K562 (cell line): ENCODE data around the gene ARHGEF10L. TPM values are rescaled to one million over a fixed set of nuclear protein-coding genes. Genes with fewer than 3 reads are reported as not detected.
A peak's percentile ranks its signal among the peaks of the same experiment; 100 is the strongest.

Source experiments
- ATAC-seq: fragments of 200-7000 bp; cut with Tn5 transposase; 3 replicates; pipeline ENCODE4 v1.9.1; 2020; ENCODE audit warnings: moderate library complexity
- BruUV-seq: library from RNA; stranded (reverse); fragments of 400-500 nt; replicated peaks from 2 replicates; lab custom pipeline; 2021; lab: Mats Ljungman, UMichigan
- CTCF ChIA-PET: fragments of 300-600 bp; formaldehyde crosslinking; extraction: SDS; loops from one replicate; lab custom pipeline; 2021; ENCODE audit warnings: low intra/inter-chr PET ratio; lab: Yijun Ruan, JAX
- POLR2A ChIA-PET: fragments of 300-600, 350-650 bp; sonication (Branson Sonifier 250); formaldehyde crosslinking; extraction: SDS; loops from one replicate; lab custom pipeline; 2021; ENCODE audit warnings: antibody characterized with exemption, inconsistent platforms; lab: Yijun Ruan, JAX
- DNase-seq, 4 experiments: peaks; one replicate each; pipeline versions ENCODE4 v3.0.0 to v3.0.0-alpha.2; 2011 to 2018; ENCODE audit warnings: low spot score in 3 of 4, mixed read lengths in 3 of 4; ENCODE audit errors: extremely low read depth in 1 of 4
- FAIRE-seq: peaks from 2 replicates; lab custom pipeline; 2011; peaks lifted over from hg19 to GRCh38; lab: Jason Lieb, UNC
- H2AFZ ChIP-seq: 2 replicates; pipeline ENCODE4 v1.6.0; 2011; ENCODE audit warnings: low read depth, low read length, control low read depth, inconsistent platforms
- H3K27ac ChIP-seq: fragments of 200-600 bp; 3 replicates; pipeline ENCODE4 v1.8.0; 2011; ENCODE audit warnings: low read depth, mild to moderate bottlenecking, control low read depth, inconsistent platforms, low read length, moderate library complexity, mixed read lengths; ENCODE audit errors: extremely low read depth
- H3K27me3 ChIP-seq, 2 experiments: fragments of 300-600 bp in 1 of 2; 2 replicates in 1 of 2; 3 replicates in 1 of 2; pipeline versions ENCODE4 v1.6.0 to v1.8.0; 2011; ENCODE audit warnings: inconsistent platforms in 2 of 2, low read length in 2 of 2, mild to moderate bottlenecking in 1 of 2, mixed read lengths in 1 of 2, moderate library complexity in 1 of 2; ENCODE audit not compliant: control insufficient read depth in 2 of 2, insufficient read depth in 2 of 2
- H3K36me3 ChIP-seq: fragments of 300-600 bp; 3 replicates; pipeline ENCODE4 v1.8.0; 2011; ENCODE audit warnings: mild to moderate bottlenecking, low read length, inconsistent platforms; ENCODE audit not compliant: control insufficient read depth, insufficient read depth
- H3K4me1 ChIP-seq, 2 experiments: fragments of 200-600 bp in 1 of 2; replicated peaks in 1 of 2; 2 replicates in 1 of 2; 3 replicates in 1 of 2; pipeline versions ENCODE4 v1.5.1 to v1.8.0; 2011; ENCODE audit warnings: inconsistent platforms in 2 of 2, low read length in 2 of 2, mild to moderate bottlenecking in 1 of 2, mixed read lengths in 1 of 2, moderate library complexity in 1 of 2; ENCODE audit not compliant: control insufficient read depth in 2 of 2, insufficient read depth in 2 of 2
- H3K4me2 ChIP-seq: 2 replicates; pipeline ENCODE4 v1.6.1; 2011; ENCODE audit warnings: low read length, control low read depth, inconsistent platforms, mixed read lengths; ENCODE audit not compliant: insufficient read depth
- H3K4me3 ChIP-seq: fragments of 200-600 bp; sonication (generic), shearing (Covaris generic); 2 replicates; pipeline ENCODE4 v1.5.1; 2016; ENCODE audit warnings: control low read depth, inconsistent platforms
- H3K79me2 ChIP-seq: fragments of 200-600 bp; 3 replicates; pipeline ENCODE4 v1.8.0; 2011; ENCODE audit warnings: low read length, inconsistent platforms; ENCODE audit not compliant: control insufficient read depth, insufficient read depth
- H3K9ac ChIP-seq, 2 experiments: 2 replicates each; pipeline versions ENCODE4 v1.6.0 to v1.6.1; 2011; ENCODE audit warnings: low read depth in 2 of 2, low read length in 2 of 2, control low read depth in 1 of 2, inconsistent platforms in 1 of 2, mild to moderate bottlenecking in 1 of 2, mixed read lengths in 1 of 2; ENCODE audit not compliant: insufficient read depth in 1 of 2
- H3K9me1 ChIP-seq: one replicate; pipeline ENCODE4 v1.6.0; 2011; ENCODE audit warnings: inconsistent platforms, mild to moderate bottlenecking, low read length, moderate library complexity; ENCODE audit not compliant: control insufficient read depth, insufficient read depth
- H3K9me3 ChIP-seq: replicated peaks from 2 replicates; pipeline ENCODE4 v1.5.1; 2011; ENCODE audit warnings: low read depth, low read length, inconsistent platforms; ENCODE audit not compliant: control insufficient read depth, insufficient read depth
- H4K20me1 ChIP-seq: replicated peaks from 2 replicates; pipeline ENCODE4 v1.6.1; 2011; ENCODE audit warnings: low read length, inconsistent platforms, mixed read lengths; ENCODE audit not compliant: control insufficient read depth, insufficient read depth
- C11orf30 ChIP-seq: fragments of 450-650 bp; IDR thresholded peaks from 2 replicates; pipeline ENCODE4 v1.6.1; 2016; ENCODE audit warnings: low read depth, mild to moderate bottlenecking
- HDAC2 ChIP-seq: fragments of 450-650 bp; IDR thresholded peaks from 2 replicates; pipeline ENCODE4 v1.6.1; 2016; ENCODE audit warnings: mild to moderate bottlenecking
- KDM1A ChIP-seq, 2 experiments: fragments of 450-650 bp; IDR thresholded peaks; 2 replicates each; pipeline ENCODE4 v1.6.1; 2016; ENCODE audit warnings: mild to moderate bottlenecking in 2 of 2
- PPARD ChIP-seq: fragments of 250-450 bp; sonication (Bioruptor Pico); IDR thresholded peaks from 2 replicates; pipeline ENCODE4 v1.8.0; 2022; ENCODE audit warnings: inconsistent platforms, mild to moderate bottlenecking, moderate library complexity
- RNF2 ChIP-seq: sonication (generic); IDR thresholded peaks from 2 replicates; pipeline ENCODE4 v1.6.1; 2016
- ZFP36 ChIP-seq: fragments of 150-350 bp; IDR thresholded peaks from 2 replicates; pipeline ENCODE4 v1.6.1; 2018; ENCODE audit warnings: low read length, low read depth; ENCODE audit not compliant: partially characterized antibody
- ZNF316 ChIP-seq: fragments of 450-650 bp; IDR thresholded peaks from 2 replicates; pipeline ENCODE4 v1.6.1; 2016
- ZNF695 ChIP-seq: fragments of 450-650 bp; formaldehyde crosslinking; IDR thresholded peaks from 2 replicates; pipeline ENCODE4 v1.4.0; 2020; ENCODE audit warnings: mild to moderate bottlenecking, moderate library complexity
- WGBS: fragments of 100-300 bp; shearing (Covaris generic); methylation state at CpG from one replicate; pipeline ENCODE4 v1.1.6; 2016; ENCODE audit warnings: low coverage, mixed read lengths; ENCODE audit not compliant: insufficient coverage; ENCODE audit errors: missing lambda C conversion rate; 5-methylcytosine and 5-hydroxymethylcytosine counted together
- in situ Hi-C: fragments of 300-500 bp; cut with MboI; formaldehyde crosslinking; loops from 4 replicates; pipeline ENCODE4 v1.15.0; 2018; ENCODE audit warnings: inconsistent platforms, mixed read lengths
- intact Hi-C: fragments of 100-400 bp; cut with micrococcal nuclease; formaldehyde crosslinking; loops from 2 replicates; pipeline ENCODE4 v1.14.2; 2022
- polyA plus RNA-seq, 8 experiments: library from polyadenylated mRNA; depleted of rRNA in 4 of 8; stranded (reverse) in 5 of 8; unstranded in 3 of 8; fragments of >200 nt; fragmentation: Nextera tagmentation in 2 of 8; fragmentation: Illumina TruSeq in 1 of 8; extraction: Ambion mirVana in 2 of 8; extraction: Trizol in 1 of 8; gene quantifications; 2 replicates each; pipeline versions ENCODE4 v1.2.1 to v1.2.3, GENCODE V29; 2011 to 2014; ENCODE audit warnings: inconsistent platforms in 1 of 8, missing spikeins in 1 of 8
- total RNA-seq, 7 experiments: library from RNA; depleted of rRNA in 6 of 7; stranded (reverse); fragments of >200 nt in 6 of 7; fragmentation: Illumina TruSeq in 2 of 7; extraction: Trizol in 2 of 7; gene quantifications; 2 replicates each; pipeline versions ENCODE4 v1.2.1 to v1.2.3, GENCODE V29; 2011 to 2021; ENCODE audit warnings: low replicate concordance in 1 of 7
- TF ChIP-seq, protein P1 (sequence below): fragments of 200-800 bp; sonication (Bioruptor generic); IDR thresholded peaks from 2 replicates; pipeline ENCODE4 v1.6.1; 2017; ENCODE audit warnings: missing genetic modification characterization, missing compliant biosample characterization
- TF ChIP-seq, protein P2 (sequence below): IDR thresholded peaks from 2 replicates; pipeline ENCODE4 v1.6.1; 2011; ENCODE audit not compliant: insufficient read length; ENCODE audit errors: extremely low read depth
- TF ChIP-seq, protein P3 (sequence below): fragments of 250-450 bp; sonication (Bioruptor Pico); IDR thresholded peaks from 2 replicates; pipeline ENCODE4 v1.5.0; 2021; ENCODE audit warnings: mild to moderate bottlenecking, moderate library complexity

The ARHGEF10L gene
- total and polyA plus RNA-seq, 9 of the 15 experiments (the other 6 are each of a cell fraction or from before 2014, with no cell fraction given) = 0.09 to 0.13 TPM; not detected in 7

DNA sequence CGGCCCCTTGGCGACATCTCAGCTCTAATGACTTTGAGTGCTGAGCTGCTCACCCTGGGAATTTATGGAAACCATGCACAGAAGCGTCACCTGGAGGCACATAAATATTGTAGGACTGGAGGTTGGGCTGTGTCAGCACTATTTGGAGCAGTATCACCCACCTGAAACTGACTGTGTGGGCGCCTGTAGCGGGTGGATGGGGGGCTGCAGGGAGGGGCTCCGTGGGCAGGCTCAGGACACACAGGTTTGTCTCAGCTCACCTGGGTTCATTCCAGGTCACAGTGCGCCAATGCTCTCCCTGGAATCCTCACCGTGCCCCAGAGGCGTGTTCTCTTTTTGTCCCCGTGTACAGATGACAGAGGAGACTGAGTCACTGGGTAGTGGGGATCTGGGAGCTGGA is 140.8 kb downstream of the ARHGEF10L start:
- no peaks in the 10 kb centered on the region for H3K36me3 ChIP-seq
- TF ChIP-seq C11orf30 = peak; percentile 40; the same call in 1 of the 2 replicates
- 0 out of 2 replicates have a peak, but pooled peaks have one; percentile 40 for TF ChIP-seq ZNF316
- TF ChIP-seq ZNF695 (CRISPR knock-in tag) = no peak
- TF ChIP-seq RNF2 = no peak
- H3K4me2 ChIP-seq = no peak overlapping the region
- ChIA-PET CTCF (interaction anchor here (0.6 kb wide), 1 partner anchor 269 kb away, joined by 3 read pairs; no protein-coding TSS in a partner anchor), POLR2A (interaction anchor here (0.6 to 0.7 kb wide), 2 partner anchors 15 to 1013 kb away, joined by 3 to 4 read pairs; no protein-coding TSS in a partner anchor)
- intact Hi-C loops (no loop called here), in situ Hi-C loops (no loop called here)
- no peak overlapping the region for H3K9ac ChIP-seq
- no TSS peak for BruUV-seq
- no peaks in the 10 kb centered on the region for H3K9me3 ChIP-seq
- peaks cover 2% of the 10 kb centered on the region for H3K9me1 ChIP-seq
- H3K27ac ChIP-seq = no peak overlapping the region
- no peak overlapping the region for H3K4me3 ChIP-seq
- 4% methylated on average over 10 of the region's 10 CpGs for WGBS
- no peak overlapping the region for H2AFZ ChIP-seq
- H4K20me1 ChIP-seq = peaks cover 22% of the 10 kb centered on the region
- H3K79me2 ChIP-seq = no peaks in the 10 kb centered on the region
- FAIRE-seq = no peak
- ATAC-seq = no peak
- H3K4me1 ChIP-seq = no peaks in the 10 kb centered on the region
- H3K27me3 ChIP-seq = peaks cover 8 to 35% of the 10 kb centered on the region in 2 experiments; a peak in 4 of 5 replicates
- DNase-seq = no peak

DNA sequence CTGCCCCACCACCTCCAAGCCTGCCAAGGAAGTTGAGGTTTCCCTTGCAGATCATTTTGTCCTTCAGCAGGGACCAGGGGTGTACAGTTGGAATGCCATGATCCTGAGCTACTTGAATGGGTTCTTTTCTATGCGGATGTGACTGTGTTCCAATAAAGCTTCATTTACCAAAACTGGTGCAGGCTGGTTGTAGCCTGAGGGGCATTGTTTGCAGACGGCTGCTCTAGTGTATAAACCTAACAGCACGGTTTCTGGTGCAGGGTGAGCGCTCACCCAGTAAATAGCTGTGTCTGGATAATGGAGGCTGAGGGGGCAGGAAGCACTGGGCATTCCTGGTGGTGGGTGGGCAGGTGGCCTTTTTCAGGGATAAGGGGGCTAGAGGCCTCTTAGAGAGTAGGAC is 142.9 kb downstream of the ARHGEF10L start:
- CTCF ChIA-PET = no interaction called here
- no peak for ATAC-seq
- DNase-seq = no peak
- H3K4me3 ChIP-seq = no peak overlapping the region
- H3K27me3 ChIP-seq = peaks cover 13 to 45% of the 10 kb centered on the region in 2 experiments
- FAIRE-seq = no peak
- no peaks in the 10 kb centered on the region for H3K9me3 ChIP-seq
- no peak overlapping the region for H3K9ac ChIP-seq
- no peak overlapping the region for H3K4me2 ChIP-seq
- H4K20me1 ChIP-seq = peaks cover 14% of the 10 kb centered on the region
- H2AFZ ChIP-seq = no peak overlapping the region
- no peaks in the 10 kb centered on the region for H3K79me2 ChIP-seq
- H3K9me1 ChIP-seq = no peaks in the 10 kb centered on the region
- H3K4me1 ChIP-seq = no peaks in the 10 kb centered on the region
- no TSS peak for BruUV-seq
- WGBS = 0% methylated on average over 4 of the region's 4 CpGs
- H3K36me3 ChIP-seq = no peaks in the 10 kb centered on the region
- intact Hi-C loops (no loop called here), in situ Hi-C loops (no loop called here)
- POLR2A ChIA-PET = interaction anchor here (0.6 to 1.3 kb wide), 2 partner anchors 10 to 35 kb away, joined by 3 to 4 read pairs; no protein-coding TSS in a partner anchor
- no peak overlapping the region for H3K27ac ChIP-seq
- no peak for TF ChIP-seq PPARD
- no peak for TF ChIP-seq ZFP36
- TF ChIP-seq, protein P1, sequence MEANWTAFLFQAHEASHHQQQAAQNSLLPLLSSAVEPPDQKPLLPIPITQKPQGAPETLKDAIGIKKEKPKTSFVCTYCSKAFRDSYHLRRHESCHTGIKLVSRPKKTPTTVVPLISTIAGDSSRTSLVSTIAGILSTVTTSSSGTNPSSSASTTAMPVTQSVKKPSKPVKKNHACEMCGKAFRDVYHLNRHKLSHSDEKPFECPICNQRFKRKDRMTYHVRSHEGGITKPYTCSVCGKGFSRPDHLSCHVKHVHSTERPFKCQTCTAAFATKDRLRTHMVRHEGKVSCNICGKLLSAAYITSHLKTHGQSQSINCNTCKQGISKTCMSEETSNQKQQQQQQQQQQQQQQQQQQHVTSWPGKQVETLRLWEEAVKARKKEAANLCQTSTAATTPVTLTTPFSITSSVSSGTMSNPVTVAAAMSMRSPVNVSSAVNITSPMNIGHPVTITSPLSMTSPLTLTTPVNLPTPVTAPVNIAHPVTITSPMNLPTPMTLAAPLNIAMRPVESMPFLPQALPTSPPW (CRISPR knock-in tag) = no peak
- TF ChIP-seq, protein P2, sequence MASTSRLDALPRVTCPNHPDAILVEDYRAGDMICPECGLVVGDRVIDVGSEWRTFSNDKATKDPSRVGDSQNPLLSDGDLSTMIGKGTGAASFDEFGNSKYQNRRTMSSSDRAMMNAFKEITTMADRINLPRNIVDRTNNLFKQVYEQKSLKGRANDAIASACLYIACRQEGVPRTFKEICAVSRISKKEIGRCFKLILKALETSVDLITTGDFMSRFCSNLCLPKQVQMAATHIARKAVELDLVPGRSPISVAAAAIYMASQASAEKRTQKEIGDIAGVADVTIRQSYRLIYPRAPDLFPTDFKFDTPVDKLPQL = no peak
- TF ChIP-seq HDAC2 = no peak
- TF ChIP-seq, protein P3, sequence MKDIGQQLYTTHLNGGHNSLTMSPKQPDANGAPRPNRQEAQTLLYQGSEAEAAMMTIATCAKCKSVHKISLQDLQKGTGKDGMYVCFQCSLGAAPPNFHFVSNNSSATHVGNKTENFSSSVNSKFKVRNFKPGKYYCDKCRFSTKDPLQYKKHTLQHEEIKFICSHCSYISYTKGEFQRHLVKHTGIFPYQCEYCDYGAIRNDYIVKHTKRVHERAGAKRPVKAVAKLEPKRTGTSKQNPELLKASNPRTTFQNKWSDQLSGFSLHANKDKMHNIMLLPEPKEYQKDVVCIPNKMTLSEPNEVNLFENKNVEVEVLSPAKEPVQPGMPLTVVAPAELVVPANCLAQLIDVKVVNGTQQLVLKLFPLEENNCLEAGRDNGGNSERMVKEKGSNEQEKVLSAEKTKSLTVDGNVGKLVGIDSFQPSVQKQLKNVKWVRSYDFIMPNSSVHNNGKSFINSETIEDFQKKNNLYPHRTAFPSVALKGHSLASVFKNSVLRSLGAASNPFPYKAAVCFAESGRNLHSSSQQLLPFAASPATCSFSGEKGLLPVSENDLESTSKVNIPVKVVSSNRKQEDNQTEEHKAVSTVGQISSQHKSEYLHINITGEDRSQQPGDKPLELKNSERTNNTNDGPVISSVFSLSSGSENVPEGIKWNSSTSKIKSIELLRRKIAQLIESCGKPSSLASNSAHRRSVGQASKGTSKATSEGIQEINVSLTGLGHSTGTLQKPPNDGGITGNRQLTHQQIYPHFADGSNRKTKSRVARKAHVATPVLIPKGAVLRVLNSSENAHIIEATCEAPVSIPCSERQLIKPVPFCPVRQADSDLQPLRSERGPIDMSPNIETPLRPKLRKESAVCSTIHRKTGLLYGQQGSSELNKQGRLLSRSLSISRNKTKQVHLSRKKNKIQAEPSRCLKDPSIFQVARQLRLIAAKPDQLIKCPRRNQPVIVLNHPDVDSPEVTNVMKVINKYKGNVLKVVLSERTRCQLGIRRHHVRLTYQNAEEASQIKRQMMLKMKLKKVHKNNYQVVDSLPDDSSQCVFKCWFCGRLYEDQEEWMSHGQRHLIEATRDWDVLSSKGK (CRISPR knock-in tag) = no peak
- no peak for TF ChIP-seq KDM1A (IDR thresholded peaks at IDR 0.05)
